ENCODE data around the gene ZNF621. TPM values are rescaled to one million over a fixed set of nuclear protein-coding genes. Genes with fewer than 3 reads are reported as not detected.
A peak's percentile ranks its signal among the peaks of the same experiment; 100 is the strongest.

ZNF621 gene
- total RNA-seq, 2 experiments from 2014 or later = 5.0 to 22.0 TPM

DNA sequence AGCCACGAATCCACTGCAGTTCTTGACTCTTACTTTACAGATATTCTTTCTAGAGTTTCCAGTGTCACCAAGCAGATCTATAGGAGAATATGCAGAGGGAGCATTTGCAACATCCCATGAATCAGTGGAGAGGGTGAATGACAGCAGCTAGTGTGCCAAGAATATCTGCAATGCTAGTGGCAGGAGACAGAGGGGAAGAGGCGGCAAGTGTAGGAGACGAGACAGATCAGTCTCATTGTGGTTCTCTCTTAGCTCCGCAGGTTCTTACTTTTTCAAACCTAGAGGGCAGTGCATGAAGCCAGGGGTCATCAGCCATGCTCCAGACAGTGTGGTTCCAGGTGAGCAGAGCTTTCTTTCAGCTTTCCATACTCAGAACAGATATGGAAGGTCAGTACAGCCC, 47.1 kb upstream of the ZNF621 start:
- no peaks in the 10 kb centered on the region for H3K9me3 ChIP-seq (ENCODE audit: low read length)
- H3K4me2 ChIP-seq (ENCODE audit: low read length) = peak overlapping the region; percentile 42; the same call in 1 of the 2 replicates
- H3K9me2 ChIP-seq (ENCODE audit: insufficient read depth, low read length) = no peaks in the 10 kb centered on the region
- H3K36me3 ChIP-seq (ENCODE audit: insufficient read depth, low read length) = no peaks in the 10 kb centered on the region
- no peak overlapping the region for H3K4me3 ChIP-seq (ENCODE audit: low read depth, low read length, poor library complexity, severe bottlenecking)
- no peak for DNase-seq (ENCODE audit: low spot score)
- TF ChIP-seq, protein P1, sequence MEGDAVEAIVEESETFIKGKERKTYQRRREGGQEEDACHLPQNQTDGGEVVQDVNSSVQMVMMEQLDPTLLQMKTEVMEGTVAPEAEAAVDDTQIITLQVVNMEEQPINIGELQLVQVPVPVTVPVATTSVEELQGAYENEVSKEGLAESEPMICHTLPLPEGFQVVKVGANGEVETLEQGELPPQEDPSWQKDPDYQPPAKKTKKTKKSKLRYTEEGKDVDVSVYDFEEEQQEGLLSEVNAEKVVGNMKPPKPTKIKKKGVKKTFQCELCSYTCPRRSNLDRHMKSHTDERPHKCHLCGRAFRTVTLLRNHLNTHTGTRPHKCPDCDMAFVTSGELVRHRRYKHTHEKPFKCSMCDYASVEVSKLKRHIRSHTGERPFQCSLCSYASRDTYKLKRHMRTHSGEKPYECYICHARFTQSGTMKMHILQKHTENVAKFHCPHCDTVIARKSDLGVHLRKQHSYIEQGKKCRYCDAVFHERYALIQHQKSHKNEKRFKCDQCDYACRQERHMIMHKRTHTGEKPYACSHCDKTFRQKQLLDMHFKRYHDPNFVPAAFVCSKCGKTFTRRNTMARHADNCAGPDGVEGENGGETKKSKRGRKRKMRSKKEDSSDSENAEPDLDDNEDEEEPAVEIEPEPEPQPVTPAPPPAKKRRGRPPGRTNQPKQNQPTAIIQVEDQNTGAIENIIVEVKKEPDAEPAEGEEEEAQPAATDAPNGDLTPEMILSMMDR (conservative IDR thresholded peaks at IDR 0.05; ENCODE audit: low read length) = no peak
- TF ChIP-seq EZH2phosphoT487 (IDR thresholded peaks at IDR 0.05; ENCODE audit: borderline replicate concordance, low read depth, low read length) = no peak
- ChIA-PET CTCF (ENCODE audit: unreplicated experiment) (no interaction called here), POLR2A (interaction anchor here (1.0 to 1.6 kb wide), 3 partner anchors 17 to 46 kb away, joined by 3 to 6 read pairs (median 4); no protein-coding TSS in a partner anchor)
- H3K4me1 ChIP-seq (ENCODE audit: insufficient read depth, low read length, poor library complexity, severe bottlenecking) = no peaks in the 10 kb centered on the region
- no peak overlapping the region for H3K27ac ChIP-seq (ENCODE audit: low read depth, low read length, poor library complexity, severe bottlenecking)
- H2AFZ ChIP-seq (ENCODE audit: low read length) = no peak overlapping the region
- no TSS peak for BruUV-seq (replicated peaks)
- H3K79me2 ChIP-seq (ENCODE audit: insufficient read depth, low read depth, low read length) = no peaks in the 10 kb centered on the region
- intact Hi-C loops (cut with micrococcal nuclease; ENCODE audit: unreplicated experiment) = no loop called here
- no peaks in the 10 kb centered on the region for H4K20me1 ChIP-seq (ENCODE audit: insufficient read depth, low read length)

DNA sequence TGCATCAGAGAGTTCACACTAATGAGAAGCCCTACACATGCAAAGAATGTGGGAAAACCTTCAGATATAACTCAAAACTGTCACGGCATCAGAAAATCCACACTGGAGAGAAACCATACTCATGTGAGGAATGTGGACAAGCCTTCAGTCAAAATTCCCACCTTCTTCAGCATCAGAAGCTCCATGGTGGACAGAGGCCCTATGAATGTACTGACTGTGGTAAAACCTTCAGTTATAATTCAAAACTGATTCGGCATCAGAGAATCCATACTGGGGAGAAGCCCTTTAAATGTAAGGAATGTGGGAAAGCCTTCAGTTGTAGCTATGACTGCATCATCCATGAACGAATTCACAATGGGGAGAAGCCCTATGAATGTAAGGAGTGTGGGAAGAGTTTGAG, 37.6 kb upstream of the ZNF621 start:
- H3K79me2 ChIP-seq (ENCODE audit: insufficient read depth, low read depth, low read length) = no peaks in the 10 kb centered on the region
- H3K4me1 ChIP-seq (ENCODE audit: insufficient read depth, low read length, poor library complexity, severe bottlenecking) = no peaks in the 10 kb centered on the region
- H3K36me3 ChIP-seq (ENCODE audit: insufficient read depth, low read length) = no peaks in the 10 kb centered on the region
- H4K20me1 ChIP-seq (ENCODE audit: insufficient read depth, low read length) = no peaks in the 10 kb centered on the region
- ChIA-PET POLR2A (no interaction called here), CTCF (ENCODE audit: unreplicated experiment) (no interaction called here)
- intact Hi-C loops (cut with micrococcal nuclease; ENCODE audit: unreplicated experiment) = no loop called here
- TF ChIP-seq, protein P1 (conservative IDR thresholded peaks at IDR 0.05; ENCODE audit: low read length) = no peak
- no peak for TF ChIP-seq EZH2phosphoT487 (IDR thresholded peaks at IDR 0.05; ENCODE audit: borderline replicate concordance, low read depth, low read length)
- H3K9me2 ChIP-seq (ENCODE audit: insufficient read depth, low read length) = no peaks in the 10 kb centered on the region
- H3K4me2 ChIP-seq (ENCODE audit: low read length) = no peak overlapping the region
- no peak overlapping the region for H3K27ac ChIP-seq (ENCODE audit: low read depth, low read length, poor library complexity, severe bottlenecking)
- H3K4me3 ChIP-seq (ENCODE audit: low read depth, low read length, poor library complexity, severe bottlenecking) = no peak overlapping the region
- H2AFZ ChIP-seq (ENCODE audit: low read length) = no peak overlapping the region
- DNase-seq (ENCODE audit: low spot score) = no peak
- no TSS peak for BruUV-seq (replicated peaks)
- H3K9me3 ChIP-seq (ENCODE audit: low read length) = no peaks in the 10 kb centered on the region

DNA sequence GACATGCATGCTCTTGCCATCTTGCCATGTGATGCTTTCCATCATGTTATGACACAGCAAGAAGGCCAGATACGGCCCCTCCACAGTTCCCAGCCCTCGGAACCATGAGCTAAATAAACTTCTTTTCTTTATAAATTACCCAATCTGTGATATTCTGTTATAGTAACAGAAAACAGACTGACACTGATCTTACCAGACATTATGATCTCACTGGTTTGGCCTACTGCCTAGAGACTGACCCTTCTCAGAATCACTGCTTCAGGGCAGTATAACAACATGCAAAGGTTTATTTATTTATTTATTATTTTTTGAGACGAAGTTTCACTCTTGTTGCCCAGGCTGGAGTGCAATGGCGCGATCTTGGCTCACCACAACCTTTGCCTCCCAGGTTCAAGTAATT, 33.8 kb upstream of the ZNF621 start:
- H2AFZ ChIP-seq (ENCODE audit: low read length) = no peak overlapping the region
- no peak overlapping the region for H3K4me2 ChIP-seq (ENCODE audit: low read length)
- H3K36me3 ChIP-seq (ENCODE audit: insufficient read depth, low read length) = no peaks in the 10 kb centered on the region
- POLR2A ChIA-PET = no interaction called here
- no peaks in the 10 kb centered on the region for H3K4me1 ChIP-seq (ENCODE audit: insufficient read depth, low read length, poor library complexity, severe bottlenecking)
- no peak for DNase-seq (ENCODE audit: low spot score)
- H4K20me1 ChIP-seq (ENCODE audit: insufficient read depth, low read length) = no peaks in the 10 kb centered on the region
- H3K27ac ChIP-seq (ENCODE audit: low read depth, low read length, poor library complexity, severe bottlenecking) = no peak overlapping the region
- no peaks in the 10 kb centered on the region for H3K79me2 ChIP-seq (ENCODE audit: insufficient read depth, low read depth, low read length)
- H3K9me3 ChIP-seq (ENCODE audit: low read length) = no peaks in the 10 kb centered on the region
- CTCF ChIA-PET (ENCODE audit: unreplicated experiment) = interaction anchor here (0.6 kb wide), 1 partner anchor 707 kb away, joined by 3 read pairs; no protein-coding TSS in a partner anchor
- no TSS peak for BruUV-seq (replicated peaks)
- no peaks in the 10 kb centered on the region for H3K9me2 ChIP-seq (ENCODE audit: insufficient read depth, low read length)
- TF ChIP-seq EZH2phosphoT487 (IDR thresholded peaks at IDR 0.05; ENCODE audit: borderline replicate concordance, low read depth, low read length) = no peak
- TF ChIP-seq, protein P1 (conservative IDR thresholded peaks at IDR 0.05; ENCODE audit: low read length) = no peak
- H3K4me3 ChIP-seq (ENCODE audit: low read depth, low read length, poor library complexity, severe bottlenecking) = no peak overlapping the region
- intact Hi-C loops (cut with micrococcal nuclease; ENCODE audit: unreplicated experiment) = no loop called here
